Measurements from ENCODE around the gene RPLP1.

The RPLP1 gene

DNA sequence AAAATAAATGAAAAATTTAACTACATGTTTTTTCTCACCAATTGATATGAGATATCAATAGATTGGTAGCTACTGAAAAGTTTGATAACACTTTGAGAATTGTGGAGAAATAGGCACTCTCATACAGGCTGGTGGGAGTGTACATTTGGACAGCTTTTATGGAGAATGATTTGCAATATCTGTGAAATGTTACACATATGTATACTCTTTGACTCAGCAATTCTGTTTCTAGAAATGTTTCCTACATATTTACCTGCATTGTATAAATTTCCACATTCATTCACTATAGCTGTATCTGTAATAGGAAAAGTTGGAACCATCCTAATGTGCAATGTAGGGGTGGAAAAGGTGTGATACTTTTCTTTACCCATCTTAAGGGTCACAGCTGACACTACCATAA is 40.3 kb upstream of the RPLP1 start:
- ChIA-PET POLR2A (no interaction called here), CTCF (interaction anchor here (0.9 to 2.1 kb wide), 3 partner anchors 12 to 17 kb away, joined by 3 to 6 read pairs (median 4); no protein-coding TSS in a partner anchor)
- TF ChIP-seq, protein P1, sequence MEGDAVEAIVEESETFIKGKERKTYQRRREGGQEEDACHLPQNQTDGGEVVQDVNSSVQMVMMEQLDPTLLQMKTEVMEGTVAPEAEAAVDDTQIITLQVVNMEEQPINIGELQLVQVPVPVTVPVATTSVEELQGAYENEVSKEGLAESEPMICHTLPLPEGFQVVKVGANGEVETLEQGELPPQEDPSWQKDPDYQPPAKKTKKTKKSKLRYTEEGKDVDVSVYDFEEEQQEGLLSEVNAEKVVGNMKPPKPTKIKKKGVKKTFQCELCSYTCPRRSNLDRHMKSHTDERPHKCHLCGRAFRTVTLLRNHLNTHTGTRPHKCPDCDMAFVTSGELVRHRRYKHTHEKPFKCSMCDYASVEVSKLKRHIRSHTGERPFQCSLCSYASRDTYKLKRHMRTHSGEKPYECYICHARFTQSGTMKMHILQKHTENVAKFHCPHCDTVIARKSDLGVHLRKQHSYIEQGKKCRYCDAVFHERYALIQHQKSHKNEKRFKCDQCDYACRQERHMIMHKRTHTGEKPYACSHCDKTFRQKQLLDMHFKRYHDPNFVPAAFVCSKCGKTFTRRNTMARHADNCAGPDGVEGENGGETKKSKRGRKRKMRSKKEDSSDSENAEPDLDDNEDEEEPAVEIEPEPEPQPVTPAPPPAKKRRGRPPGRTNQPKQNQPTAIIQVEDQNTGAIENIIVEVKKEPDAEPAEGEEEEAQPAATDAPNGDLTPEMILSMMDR (IDR thresholded peaks at IDR 0.05; ENCODE audit: control extremely low read depth, extremely low read depth, low read depth, missing control alignments) = no peak
- DNase-seq (ENCODE audit: extremely low spot score) = no peak

- ChIA-PET CTCF (interaction anchor here (0.9 to 2.1 kb wide), 3 partner anchors 12 to 18 kb away, joined by 3 to 6 read pairs (median 4); no protein-coding TSS in a partner anchor), POLR2A (no interaction called here)
- DNase-seq (ENCODE audit: extremely low spot score) = no peak
- TF ChIP-seq, protein P1 (IDR thresholded peaks at IDR 0.05; ENCODE audit: control extremely low read depth, extremely low read depth, low read depth, missing control alignments) = no peak
Observed at GRCh38 chr15:69412701-69413100, 39.9 kb upstream of the RPLP1 start.

- POLR2A ChIA-PET = interaction anchor here (1.7 kb wide), 1 partner anchor 38 kb away, joined by 9 read pairs; the partner anchor contains the start of gene RPLP1
- peak; percentile 98 for DNase-seq (ENCODE audit: extremely low spot score)
- TF ChIP-seq, protein P1 (IDR thresholded peaks at IDR 0.05; ENCODE audit: control extremely low read depth, extremely low read depth, low read depth, missing control alignments) = no peak
- CTCF ChIA-PET = interaction anchor here (1.0 to 1.8 kb wide), 6 partner anchors 10 to 49 kb away, joined by 3 to 8 read pairs (median 3); no protein-coding TSS in a partner anchor
Observed at GRCh38 chr15:69413822-69414700, 38.6 kb upstream of the RPLP1 start, which contains the start of gene KIF23. TSS of gene KIF23 (plus strand) at chr15:69414349. CDS start at chr15:69414466, 117 bp downstream.

DNA sequence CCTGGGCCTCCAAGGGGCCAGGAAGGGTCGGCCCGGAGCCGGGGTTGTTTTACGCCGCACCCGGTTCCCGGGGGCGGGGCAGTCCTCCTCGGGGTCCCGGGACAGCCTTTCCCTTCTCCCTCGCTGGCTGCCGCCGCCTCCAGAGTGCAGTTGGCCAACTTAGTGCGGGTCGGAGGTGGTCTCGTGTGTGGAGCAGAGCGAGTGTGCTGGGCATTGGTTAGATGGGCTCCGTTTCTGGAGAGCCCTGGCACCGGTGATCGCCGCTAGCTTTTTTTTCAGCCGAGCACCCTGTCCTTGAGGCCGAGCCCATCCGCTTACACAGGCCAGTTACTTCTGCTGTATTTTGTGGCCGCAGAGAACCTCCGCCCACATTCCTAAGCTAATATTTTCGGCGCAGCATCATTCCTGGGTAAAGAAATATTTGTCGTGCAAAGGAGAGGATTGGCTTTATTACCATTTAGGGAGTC is 37.9 kb upstream of the RPLP1 start:
- TF ChIP-seq, protein P1 (IDR thresholded peaks at IDR 0.05; ENCODE audit: control extremely low read depth, extremely low read depth, low read depth, missing control alignments) = no peak
- ChIA-PET POLR2A (interaction anchor here (1.7 kb wide), 1 partner anchor 38 kb away, joined by 9 read pairs; the partner anchor contains the start of gene RPLP1), CTCF (interaction anchor here (1.0 to 1.8 kb wide), 7 partner anchors 10 to 48 kb away, joined by 3 to 8 read pairs (median 3); no protein-coding TSS in a partner anchor)
- peak; percentile 55 for DNase-seq (ENCODE audit: extremely low spot score)

DNA sequence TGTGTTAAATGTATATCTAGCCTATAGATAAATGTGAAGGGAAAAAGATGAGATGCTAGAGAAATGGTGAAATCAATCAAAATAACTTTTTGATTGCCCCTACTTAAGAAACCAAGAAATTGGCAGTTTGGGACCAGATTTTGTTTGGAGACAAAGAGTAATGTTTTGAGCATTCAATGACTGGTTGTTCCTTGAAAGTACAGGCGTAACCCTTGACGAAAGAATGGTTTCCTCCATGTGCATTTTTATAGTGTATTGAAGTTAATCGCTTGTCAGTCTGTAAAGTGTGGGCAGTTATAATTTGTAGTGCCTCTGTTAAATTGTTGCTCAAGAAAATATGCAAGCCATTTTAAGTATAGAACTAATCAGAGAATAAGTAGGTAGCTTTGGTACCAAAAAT is 37.2 kb upstream of the RPLP1 start:
- no peak for DNase-seq (ENCODE audit: extremely low spot score)
- CTCF ChIA-PET = interaction anchor here (0.8 to 2.0 kb wide), 6 partner anchors 18 to 47 kb away, joined by 3 to 8 read pairs (median 4); no protein-coding TSS in a partner anchor
- TF ChIP-seq, protein P1 (IDR thresholded peaks at IDR 0.05; ENCODE audit: control extremely low read depth, extremely low read depth, low read depth, missing control alignments) = no peak
- POLR2A ChIA-PET = no interaction called here

- POLR2A ChIA-PET = interaction anchor here (1.0 kb wide), 1 partner anchor 35 kb away, joined by 6 read pairs; the partner anchor contains the start of gene RPLP1
- no peak for DNase-seq (ENCODE audit: extremely low spot score)
- TF ChIP-seq, protein P1 (IDR thresholded peaks at IDR 0.05; ENCODE audit: control extremely low read depth, extremely low read depth, low read depth, missing control alignments) = no peak
- CTCF ChIA-PET = interaction anchor here (1.1 to 2.1 kb wide), 3 partner anchors 11 to 31 kb away, joined by 3 to 6 read pairs (median 5); no protein-coding TSS in a partner anchor
Observed at GRCh38 chr15:69417581-69417980, 35.0 kb upstream of the RPLP1 start.
